H1 (cell line): ENCODE results near the gene USP36. TPM values are rescaled to one million over a fixed set of nuclear protein-coding genes. Genes with fewer than 3 reads are reported as not detected.

Experiments
- polyA plus RNA-seq, 7 experiments: library from polyadenylated mRNA; depleted of rRNA in 3 of 7; stranded (reverse) in 5 of 7; unstranded in 2 of 7; fragments of >200 nt in 5 of 7; fragments of 200-250 nt in 2 of 7; gene quantifications; 1 replicate in 5 of 7; 2 replicates in 1 of 7; 4 replicates in 1 of 7; pipeline versions ENCODE4 v1.2.1 to v1.2.3, GENCODE V29; 2011 to 2013; ENCODE audit warnings: missing spikeins in 2 of 7, mixed read lengths in 2 of 7
- total RNA-seq: library from RNA; stranded (reverse); fragmentation: NEBNext Ultra II Directional; extraction: Animal tissue kit (Norgen Biotek cat#: 25700); gene quantifications from 2 replicates; pipeline ENCODE4 v1.2.1, GENCODE V29; 2021
- TF ChIP-seq, protein P1 (sequence below): fragments of 300-600 bp; sonication (generic); IDR thresholded peaks from 2 replicates; pipeline ENCODE4 v1.7.1; 2012; ENCODE audit warnings: low read length, moderate library complexity, mild to moderate bottlenecking, inconsistent platforms; ENCODE audit not compliant: insufficient replicate concordance

Gene USP36
- total and polyA plus RNA-seq, 2 of the 8 experiments (the other 6 are each of a cell fraction or from before 2014, with no cell fraction given) = 40.7 to 67.7 TPM

DNA sequence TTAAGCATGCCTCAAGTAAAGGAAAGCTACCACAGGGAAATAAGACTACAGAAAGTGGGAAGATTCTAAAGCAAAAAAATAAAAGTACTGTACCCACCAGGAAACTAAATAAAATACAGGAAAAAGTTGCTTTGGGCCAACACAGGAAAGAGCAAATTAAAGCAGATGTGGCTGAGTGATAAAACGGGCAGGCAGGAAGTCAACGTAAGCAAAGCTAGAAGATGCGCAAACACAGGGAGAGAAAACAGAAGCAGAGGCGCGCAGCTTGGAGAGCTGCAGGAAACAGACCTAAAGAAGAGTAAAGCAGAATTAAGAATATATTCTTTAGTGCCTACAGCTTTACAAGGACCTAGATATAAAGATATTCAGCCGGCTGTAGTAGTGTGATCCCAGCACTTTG, 21.7 kb downstream of the USP36 start (continued):
- TF ChIP-seq, protein P1, sequence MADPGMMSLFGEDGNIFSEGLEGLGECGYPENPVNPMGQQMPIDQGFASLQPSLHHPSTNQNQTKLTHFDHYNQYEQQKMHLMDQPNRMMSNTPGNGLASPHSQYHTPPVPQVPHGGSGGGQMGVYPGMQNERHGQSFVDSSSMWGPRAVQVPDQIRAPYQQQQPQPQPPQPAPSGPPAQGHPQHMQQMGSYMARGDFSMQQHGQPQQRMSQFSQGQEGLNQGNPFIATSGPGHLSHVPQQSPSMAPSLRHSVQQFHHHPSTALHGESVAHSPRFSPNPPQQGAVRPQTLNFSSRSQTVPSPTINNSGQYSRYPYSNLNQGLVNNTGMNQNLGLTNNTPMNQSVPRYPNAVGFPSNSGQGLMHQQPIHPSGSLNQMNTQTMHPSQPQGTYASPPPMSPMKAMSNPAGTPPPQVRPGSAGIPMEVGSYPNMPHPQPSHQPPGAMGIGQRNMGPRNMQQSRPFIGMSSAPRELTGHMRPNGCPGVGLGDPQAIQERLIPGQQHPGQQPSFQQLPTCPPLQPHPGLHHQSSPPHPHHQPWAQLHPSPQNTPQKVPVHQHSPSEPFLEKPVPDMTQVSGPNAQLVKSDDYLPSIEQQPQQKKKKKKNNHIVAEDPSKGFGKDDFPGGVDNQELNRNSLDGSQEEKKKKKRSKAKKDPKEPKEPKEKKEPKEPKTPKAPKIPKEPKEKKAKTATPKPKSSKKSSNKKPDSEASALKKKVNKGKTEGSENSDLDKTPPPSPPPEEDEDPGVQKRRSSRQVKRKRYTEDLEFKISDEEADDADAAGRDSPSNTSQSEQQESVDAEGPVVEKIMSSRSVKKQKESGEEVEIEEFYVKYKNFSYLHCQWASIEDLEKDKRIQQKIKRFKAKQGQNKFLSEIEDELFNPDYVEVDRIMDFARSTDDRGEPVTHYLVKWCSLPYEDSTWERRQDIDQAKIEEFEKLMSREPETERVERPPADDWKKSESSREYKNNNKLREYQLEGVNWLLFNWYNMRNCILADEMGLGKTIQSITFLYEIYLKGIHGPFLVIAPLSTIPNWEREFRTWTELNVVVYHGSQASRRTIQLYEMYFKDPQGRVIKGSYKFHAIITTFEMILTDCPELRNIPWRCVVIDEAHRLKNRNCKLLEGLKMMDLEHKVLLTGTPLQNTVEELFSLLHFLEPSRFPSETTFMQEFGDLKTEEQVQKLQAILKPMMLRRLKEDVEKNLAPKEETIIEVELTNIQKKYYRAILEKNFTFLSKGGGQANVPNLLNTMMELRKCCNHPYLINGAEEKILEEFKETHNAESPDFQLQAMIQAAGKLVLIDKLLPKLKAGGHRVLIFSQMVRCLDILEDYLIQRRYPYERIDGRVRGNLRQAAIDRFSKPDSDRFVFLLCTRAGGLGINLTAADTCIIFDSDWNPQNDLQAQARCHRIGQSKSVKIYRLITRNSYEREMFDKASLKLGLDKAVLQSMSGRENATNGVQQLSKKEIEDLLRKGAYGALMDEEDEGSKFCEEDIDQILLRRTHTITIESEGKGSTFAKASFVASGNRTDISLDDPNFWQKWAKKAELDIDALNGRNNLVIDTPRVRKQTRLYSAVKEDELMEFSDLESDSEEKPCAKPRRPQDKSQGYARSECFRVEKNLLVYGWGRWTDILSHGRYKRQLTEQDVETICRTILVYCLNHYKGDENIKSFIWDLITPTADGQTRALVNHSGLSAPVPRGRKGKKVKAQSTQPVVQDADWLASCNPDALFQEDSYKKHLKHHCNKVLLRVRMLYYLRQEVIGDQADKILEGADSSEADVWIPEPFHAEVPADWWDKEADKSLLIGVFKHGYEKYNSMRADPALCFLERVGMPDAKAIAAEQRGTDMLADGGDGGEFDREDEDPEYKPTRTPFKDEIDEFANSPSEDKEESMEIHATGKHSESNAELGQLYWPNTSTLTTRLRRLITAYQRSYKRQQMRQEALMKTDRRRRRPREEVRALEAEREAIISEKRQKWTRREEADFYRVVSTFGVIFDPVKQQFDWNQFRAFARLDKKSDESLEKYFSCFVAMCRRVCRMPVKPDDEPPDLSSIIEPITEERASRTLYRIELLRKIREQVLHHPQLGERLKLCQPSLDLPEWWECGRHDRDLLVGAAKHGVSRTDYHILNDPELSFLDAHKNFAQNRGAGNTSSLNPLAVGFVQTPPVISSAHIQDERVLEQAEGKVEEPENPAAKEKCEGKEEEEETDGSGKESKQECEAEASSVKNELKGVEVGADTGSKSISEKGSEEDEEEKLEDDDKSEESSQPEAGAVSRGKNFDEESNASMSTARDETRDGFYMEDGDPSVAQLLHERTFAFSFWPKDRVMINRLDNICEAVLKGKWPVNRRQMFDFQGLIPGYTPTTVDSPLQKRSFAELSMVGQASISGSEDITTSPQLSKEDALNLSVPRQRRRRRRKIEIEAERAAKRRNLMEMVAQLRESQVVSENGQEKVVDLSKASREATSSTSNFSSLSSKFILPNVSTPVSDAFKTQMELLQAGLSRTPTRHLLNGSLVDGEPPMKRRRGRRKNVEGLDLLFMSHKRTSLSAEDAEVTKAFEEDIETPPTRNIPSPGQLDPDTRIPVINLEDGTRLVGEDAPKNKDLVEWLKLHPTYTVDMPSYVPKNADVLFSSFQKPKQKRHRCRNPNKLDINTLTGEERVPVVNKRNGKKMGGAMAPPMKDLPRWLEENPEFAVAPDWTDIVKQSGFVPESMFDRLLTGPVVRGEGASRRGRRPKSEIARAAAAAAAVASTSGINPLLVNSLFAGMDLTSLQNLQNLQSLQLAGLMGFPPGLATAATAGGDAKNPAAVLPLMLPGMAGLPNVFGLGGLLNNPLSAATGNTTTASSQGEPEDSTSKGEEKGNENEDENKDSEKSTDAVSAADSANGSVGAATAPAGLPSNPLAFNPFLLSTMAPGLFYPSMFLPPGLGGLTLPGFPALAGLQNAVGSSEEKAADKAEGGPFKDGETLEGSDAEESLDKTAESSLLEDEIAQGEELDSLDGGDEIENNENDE = no peak
